IMR-90 (cell line): ENCODE data around the gene DNAJC17. TPM values are rescaled to one million over a fixed set of nuclear protein-coding genes. Genes with fewer than 3 reads are reported as not detected.
A peak's percentile ranks its signal among the peaks of the same experiment; 100 is the strongest.

Experiments used
- ATAC-seq: fragments of 200-7000 bp; cut with Tn5 transposase; 2 replicates; pipeline ENCODE4 v1.9.1; 2020; ENCODE audit warnings: low read depth, mild to moderate bottlenecking, moderate library complexity
- BruUV-seq: library from RNA; stranded (reverse); fragments of 400-500 nt; replicated peaks from 2 replicates; lab custom pipeline; 2021; lab: Mats Ljungman, UMichigan
- CTCF ChIA-PET: fragments of 300-600 bp; formaldehyde crosslinking; extraction: SDS; loops from one replicate; lab custom pipeline; 2021; ENCODE audit warnings: antibody characterized with exemption; lab: Yijun Ruan, JAX
- POLR2A ChIA-PET: fragments of 300-600 bp; sonication (Branson Sonifier 250); formaldehyde crosslinking; loops from one replicate; lab custom pipeline; 2022; ENCODE audit warnings: antibody characterized with exemption; ENCODE audit not compliant: unreplicated experiment; lab: Charles Lee
- DNase-seq: peaks from one replicate; pipeline ENCODE4 v3.0.0; 2013
- H2AFZ ChIP-seq: replicated peaks from 2 replicates; pipeline ENCODE3; 2013; ENCODE audit warnings: low read length, mild to moderate bottlenecking; ENCODE audit not compliant: poor library complexity
- H2AK5ac ChIP-seq: 2 replicates; pipeline ENCODE4 v1.6.1; 2013; ENCODE audit warnings: low read depth, low read length, inconsistent platforms
- H2AK9ac ChIP-seq: replicated peaks from 2 replicates; pipeline ENCODE3; 2013; ENCODE audit warnings: mild to moderate bottlenecking, low read depth, low read length, moderate library complexity; ENCODE audit not compliant: poor library complexity
- H2BK120ac ChIP-seq: 2 replicates; pipeline ENCODE4 v1.6.1; 2013; ENCODE audit warnings: low read depth, low read length, inconsistent platforms
- H2BK15ac ChIP-seq: 3 replicates; pipeline ENCODE4 v1.6.1; 2013; ENCODE audit warnings: low read depth, low read length, inconsistent platforms
- H2BK20ac ChIP-seq: 2 replicates; pipeline ENCODE4 v1.6.1; 2013; ENCODE audit warnings: low read depth, mild to moderate bottlenecking, inconsistent platforms, low read length, moderate library complexity
- H2BK5ac ChIP-seq: 2 replicates; pipeline ENCODE4 v1.6.1; 2013; ENCODE audit warnings: mild to moderate bottlenecking, low read depth, low read length, inconsistent platforms; ENCODE audit not compliant: poor library complexity, severe bottlenecking
- H3K14ac ChIP-seq: replicated peaks from 2 replicates; pipeline ENCODE4 v1.6.1; 2013; ENCODE audit warnings: low read depth, low read length, inconsistent platforms
- H3K18ac ChIP-seq: 2 replicates; pipeline ENCODE4 v1.6.1; 2013; ENCODE audit warnings: low read depth, low read length, control low read depth
- H3K23ac ChIP-seq: 2 replicates; pipeline ENCODE4 v1.6.1; 2013; ENCODE audit warnings: low read depth, low read length, inconsistent platforms
- H3K27ac ChIP-seq: 2 replicates; pipeline ENCODE4 v1.5.1; 2013; ENCODE audit warnings: mild to moderate bottlenecking, control low read depth, low read length; ENCODE audit not compliant: insufficient read depth
- H3K27me3 ChIP-seq: 2 replicates; pipeline ENCODE4 v1.6.1; 2013; ENCODE audit warnings: low read length; ENCODE audit not compliant: control insufficient read depth, insufficient read depth
- H3K36me3 ChIP-seq: 2 replicates; pipeline ENCODE4 v1.6.1; 2013; ENCODE audit warnings: low read length, mixed read lengths; ENCODE audit not compliant: control insufficient read depth, insufficient read depth
- H3K4ac ChIP-seq: 2 replicates; pipeline ENCODE4 v1.6.1; 2013; ENCODE audit warnings: low read depth, low read length, inconsistent platforms
- H3K4me1 ChIP-seq: 2 replicates; pipeline ENCODE4 v1.6.1; 2013; ENCODE audit warnings: low read length, mixed read lengths; ENCODE audit not compliant: control insufficient read depth, insufficient read depth
- H3K4me2 ChIP-seq: 2 replicates; pipeline ENCODE4 v1.6.1; 2013; ENCODE audit warnings: low read depth, mild to moderate bottlenecking, control low read depth, low read length, moderate library complexity
- H3K4me3 ChIP-seq: 2 replicates; pipeline ENCODE4 v1.5.1; 2013; ENCODE audit warnings: low read depth, mild to moderate bottlenecking, control low read depth, low read length, moderate library complexity; ENCODE audit not compliant: insufficient read depth
- H3K56ac ChIP-seq: 2 replicates; pipeline ENCODE4 v1.6.1; 2013; ENCODE audit warnings: low read length, inconsistent platforms; ENCODE audit not compliant: insufficient read depth; ENCODE audit errors: extremely low read depth
- H3K79me1 ChIP-seq, 2 experiments: 2 replicates each; pipeline ENCODE4 v1.6.1; 2013; ENCODE audit warnings: low read length in 2 of 2, inconsistent platforms in 1 of 2, low read depth in 1 of 2
- H3K9ac ChIP-seq: 2 replicates; pipeline ENCODE4 v1.6.1; 2013; ENCODE audit warnings: low read depth, low read length, control low read depth
- H3K9me1 ChIP-seq: 2 replicates; pipeline ENCODE4 v1.6.1; 2013; ENCODE audit warnings: low read length, inconsistent platforms; ENCODE audit not compliant: insufficient read depth
- H3K9me3 ChIP-seq: 2 replicates; pipeline ENCODE4 v1.6.1; 2013; ENCODE audit warnings: low read length; ENCODE audit not compliant: control insufficient read depth, insufficient read depth
- H4K20me1 ChIP-seq: 2 replicates; pipeline ENCODE4 v1.6.1; 2013; ENCODE audit warnings: low read length, inconsistent platforms; ENCODE audit not compliant: insufficient read depth
- H4K5ac ChIP-seq: 2 replicates; pipeline ENCODE4 v1.6.1; 2013; ENCODE audit warnings: mild to moderate bottlenecking, low read depth, low read length, control low read depth
- H4K8ac ChIP-seq, 2 experiments: 2 replicates each; pipeline ENCODE4 v1.6.1; 2013; ENCODE audit warnings: low read depth in 2 of 2, low read length in 2 of 2, control low read depth in 1 of 2, inconsistent platforms in 1 of 2
- H4K91ac ChIP-seq: 2 replicates; pipeline ENCODE4 v1.6.1; 2013; ENCODE audit warnings: low read depth, low read length, inconsistent platforms; ENCODE audit not compliant: insufficient read depth
- BHLHE40 ChIP-seq: fragments of 150-350 bp; IDR thresholded peaks from 2 replicates; pipeline ENCODE4 v1.6.1; 2016; ENCODE audit warnings: mild to moderate bottlenecking, low read depth, low read length
- CHD1 ChIP-seq: IDR thresholded peaks from 2 replicates; pipeline ENCODE4 v1.6.1; 2012; ENCODE audit warnings: low read depth, low read length, improper control_type of control experiment
- MAZ ChIP-seq: IDR thresholded peaks from 2 replicates; pipeline ENCODE4 v1.6.1; 2012; ENCODE audit warnings: low read depth, mild to moderate bottlenecking, low read length, improper control_type of control experiment, moderate library complexity, borderline replicate concordance
- MXI1 ChIP-seq: IDR thresholded peaks from 2 replicates; pipeline ENCODE4 v1.6.1; 2012; ENCODE audit warnings: low read depth, mild to moderate bottlenecking, low read length, moderate library complexity, borderline replicate concordance
- NFE2L2 ChIP-seq: fragments of 150-350 bp; IDR thresholded peaks from 2 replicates; pipeline ENCODE4 v1.6.1; 2016; ENCODE audit warnings: low read depth, mild to moderate bottlenecking, low read length
- POLR2A ChIP-seq: IDR thresholded peaks from 2 replicates; pipeline ENCODE4 v1.6.1; 2012; ENCODE audit warnings: mild to moderate bottlenecking, low read depth, low read length
- WGBS, 2 experiments: methylation state at CpG; one replicate each; pipeline versions ENCODE4 v1.1.5 to v1.1.7; 2013; ENCODE audit warnings: missing lambda C conversion rate in 2 of 2; ENCODE audit not compliant: insufficient read length in 1 of 2; ENCODE audit errors: extremely low coverage in 2 of 2; 5-methylcytosine and 5-hydroxymethylcytosine counted together
- dilution Hi-C: fragments of 300-500 bp; cut with HindIII; formaldehyde crosslinking; loops from one replicate; pipeline ENCODE4 v1.14.3; 2018; ENCODE audit warnings: low sequenced_read_pairs; ENCODE audit not compliant: unreplicated experiment
- in situ Hi-C: fragments of 300-500 bp; cut with MboI; formaldehyde crosslinking; loops from 3 replicates; pipeline ENCODE4 v1.14.3; 2019; ENCODE audit warnings: low sequenced_read_pairs, inconsistent platforms, mixed read lengths
- intact Hi-C: fragments of 100-400 bp; cut with micrococcal nuclease; formaldehyde crosslinking; loops from 2 replicates; pipeline ENCODE4 v1.10.0; 2022
- polyA plus RNA-seq, 3 experiments: library from polyadenylated mRNA; depleted of rRNA; stranded (reverse); fragments of >200 nt; gene quantifications; 2 replicates each; pipeline ENCODE4 v1.2.3, GENCODE V29; 2012; ENCODE audit warnings: low replicate concordance in 1 of 3
- total RNA-seq: library from RNA; depleted of rRNA; stranded (reverse); fragments of >200 nt; gene quantifications from 2 replicates; pipeline ENCODE4 v1.2.3, GENCODE V29; 2012
- TF ChIP-seq, protein P1 (sequence below): fragments of 150-350 bp; IDR thresholded peaks from 2 replicates; pipeline ENCODE4 v1.6.1; 2017; ENCODE audit warnings: mild to moderate bottlenecking, antibody characterized with exemption, low read length, low read depth

The DNAJC17 gene
- total and polyA plus RNA-seq, 2 of the 4 experiments (the other 2 are of a cell fraction), result 58.6 to 107 TPM

- H3K27ac ChIP-seq, result peak within 1 kb of the TSS; percentile 73
- H3K4me1 ChIP-seq, result peaks cover 1% of the 10 kb centered on the region; the same call in 1 of the 2 replicates
- BruUV-seq, result no TSS peak
- peak within 1 kb of the TSS; percentile 100 for H3K4me2 ChIP-seq
- H3K56ac ChIP-seq, result peak within 1 kb of the TSS; percentile 87
- H3K4me3 ChIP-seq, result peak within 1 kb of the TSS; percentile 87
- H2AK5ac ChIP-seq, result peak within 1 kb of the TSS; percentile 71
- no peak within 1 kb of the TSS for H2BK20ac ChIP-seq
- 0 out of 2 replicates have a peak within 1 kb of the TSS, but pooled peaks have one; percentile 44 for H3K18ac ChIP-seq
- H4K5ac ChIP-seq, result peak within 1 kb of the TSS; percentile 67
- H3K23ac ChIP-seq, result peak within 1 kb of the TSS; percentile 87
- H3K14ac ChIP-seq, result peak within 1 kb of the TSS; percentile 87
- peak within 1 kb of the TSS; percentile 80 for H3K4ac ChIP-seq
- DNase-seq, result peak; percentile 87
- H2AFZ ChIP-seq, result peak within 1 kb of the TSS; percentile 99
- peak; percentile 98 for ATAC-seq
- peaks cover 6 to 35% of the 10 kb centered on the region in 2 experiments; a peak in 3 of 4 replicates for H3K79me1 ChIP-seq
- H2BK15ac ChIP-seq, result peak within 1 kb of the TSS; percentile 54; the same call in 1 of the 3 replicates
- intact Hi-C loops, result no loop called here
- H4K91ac ChIP-seq, result peak within 1 kb of the TSS; percentile 84
- H3K9ac ChIP-seq, result peak within 1 kb of the TSS; percentile 92
- H3K9me3 ChIP-seq, result no peaks in the 10 kb centered on the region
- dilution Hi-C loops, result no loop called here
- peaks cover 12% of the 10 kb centered on the region for H3K36me3 ChIP-seq
- no peak within 1 kb of the TSS for H2BK120ac ChIP-seq
- peak within 1 kb of the TSS; percentile 87 to 96 for H4K8ac ChIP-seq
- H4K20me1 ChIP-seq, result no peaks in the 10 kb centered on the region
- H2BK5ac ChIP-seq, result peak within 1 kb of the TSS; percentile 47
- TF ChIP-seq MXI1 (peak; percentile 96), POLR2A (peak; percentile 82), MAZ (peak; percentile 97), NFE2L2 (0 out of 2 replicates have a peak, but pooled peaks have one; percentile 3), BHLHE40 (no peak), CHD1 (no peak)
- TF ChIP-seq, protein P1, sequence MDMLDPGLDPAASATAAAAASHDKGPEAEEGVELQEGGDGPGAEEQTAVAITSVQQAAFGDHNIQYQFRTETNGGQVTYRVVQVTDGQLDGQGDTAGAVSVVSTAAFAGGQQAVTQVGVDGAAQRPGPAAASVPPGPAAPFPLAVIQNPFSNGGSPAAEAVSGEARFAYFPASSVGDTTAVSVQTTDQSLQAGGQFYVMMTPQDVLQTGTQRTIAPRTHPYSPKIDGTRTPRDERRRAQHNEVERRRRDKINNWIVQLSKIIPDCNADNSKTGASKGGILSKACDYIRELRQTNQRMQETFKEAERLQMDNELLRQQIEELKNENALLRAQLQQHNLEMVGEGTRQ, result peak; percentile 54
- in situ Hi-C loops, result no loop called here
- peak within 1 kb of the TSS; percentile 94 for H2AK9ac ChIP-seq
- ChIA-PET POLR2A (no interaction called here), CTCF (no interaction called here)
- H3K27me3 ChIP-seq, result no peaks in the 10 kb centered on the region; the same call in 1 of the 2 replicates
- 0% methylated on average over 21 of the region's 66 CpGs; no CpG with 5 or more reads in 1 of the 2 experiments for WGBS, 2 experiments
- H3K9me1 ChIP-seq, result no peaks in the 10 kb centered on the region
These were observed 52.1 kb downstream of the DNAJC17 start, which contains the start of gene RMDN3 for GRCh38 chr15:40754883-40755811. Gene RMDN3 (minus strand): TSS chr15:40755254. CDS start chr15:40754783, 471 bp downstream.
